ENCODE measurements around the gene EIF5B. TPM values are rescaled to one million over a fixed set of nuclear protein-coding genes. Genes with fewer than 3 reads are reported as not detected.

EIF5B gene
- total RNA-seq, 2 experiments from 2014 or later, result 71.6 to 75.3 TPM

DNA sequence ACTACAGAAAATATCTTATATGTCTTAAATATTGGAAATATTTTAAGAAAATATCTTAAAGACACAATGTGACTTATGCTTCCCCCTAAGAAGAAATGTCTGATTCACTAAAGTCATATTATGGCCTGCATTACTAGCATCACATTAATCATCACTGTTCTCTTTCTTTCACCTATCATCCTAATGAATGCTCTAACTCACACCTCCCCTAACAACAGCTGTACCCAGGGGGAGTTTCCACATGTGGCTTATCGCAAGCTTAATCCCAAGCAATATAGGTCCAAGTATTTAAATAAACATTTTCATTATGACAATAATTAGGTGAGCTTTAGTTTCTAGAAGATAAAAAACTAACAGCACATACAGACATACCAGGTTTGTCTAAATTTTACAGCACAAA is 113.0 kb downstream of the EIF5B start:
- peaks cover 17% of the 10 kb centered on the region for H3K4me1 Mint-ChIP-seq (ENCODE audit: low read depth)
- ATAC-seq, result no peak
- H3K9me3 Mint-ChIP-seq, result no peaks in the 10 kb centered on the region
- no peak overlapping the region for H3K27ac Mint-ChIP-seq
- no peaks in the 10 kb centered on the region for H3K27me3 Mint-ChIP-seq
- H3K4me3 Mint-ChIP-seq, result no peak overlapping the region
- TF ChIP-seq, protein P1, sequence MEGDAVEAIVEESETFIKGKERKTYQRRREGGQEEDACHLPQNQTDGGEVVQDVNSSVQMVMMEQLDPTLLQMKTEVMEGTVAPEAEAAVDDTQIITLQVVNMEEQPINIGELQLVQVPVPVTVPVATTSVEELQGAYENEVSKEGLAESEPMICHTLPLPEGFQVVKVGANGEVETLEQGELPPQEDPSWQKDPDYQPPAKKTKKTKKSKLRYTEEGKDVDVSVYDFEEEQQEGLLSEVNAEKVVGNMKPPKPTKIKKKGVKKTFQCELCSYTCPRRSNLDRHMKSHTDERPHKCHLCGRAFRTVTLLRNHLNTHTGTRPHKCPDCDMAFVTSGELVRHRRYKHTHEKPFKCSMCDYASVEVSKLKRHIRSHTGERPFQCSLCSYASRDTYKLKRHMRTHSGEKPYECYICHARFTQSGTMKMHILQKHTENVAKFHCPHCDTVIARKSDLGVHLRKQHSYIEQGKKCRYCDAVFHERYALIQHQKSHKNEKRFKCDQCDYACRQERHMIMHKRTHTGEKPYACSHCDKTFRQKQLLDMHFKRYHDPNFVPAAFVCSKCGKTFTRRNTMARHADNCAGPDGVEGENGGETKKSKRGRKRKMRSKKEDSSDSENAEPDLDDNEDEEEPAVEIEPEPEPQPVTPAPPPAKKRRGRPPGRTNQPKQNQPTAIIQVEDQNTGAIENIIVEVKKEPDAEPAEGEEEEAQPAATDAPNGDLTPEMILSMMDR (IDR thresholded peaks at IDR 0.05), result no peak
- DNase-seq, result no peak
- ChIA-PET POLR2A (no interaction called here), CTCF (no interaction called here)
- intact Hi-C loops (cut with micrococcal nuclease), result no loop called here
- H3K36me3 Mint-ChIP-seq (ENCODE audit: low read depth), result peaks cover 23% of the 10 kb centered on the region

Other genes starting within 250 kb of the EIF5B start
- 1 to 10 TPM; 1.4 to 1.5 TPM for gene C2orf15, start 195.7 kb upstream of the EIF5B start, total RNA-seq
- 1 to 10 TPM; 8.6 to 9.2 TPM for gene TSGA10, start 182.4 kb upstream of the EIF5B start, total RNA-seq
- 1 to 10 TPM; 3.3 to 6.0 TPM for gene LIPT1, start 182.4 kb upstream of the EIF5B start, total RNA-seq
- 10 to 100 TPM; 49.8 to 55.9 TPM for gene MITD1, start 156.3 kb upstream of the EIF5B start, total RNA-seq
- gene MRPL30, start 156.2 kb upstream of the EIF5B start, total RNA-seq, result 10 to 100 TPM; 30.0 to 34.2 TPM
- not detected for gene LYG2, start 81.7 kb upstream of the EIF5B start, total RNA-seq
- under 1 TPM; 0.54 to 0.81 TPM for gene LYG1, start 36.2 kb upstream of the EIF5B start, total RNA-seq
- gene TXNDC9, start 1.1 kb upstream of the EIF5B start, total RNA-seq, result 10 to 100 TPM; 23.0 to 27.0 TPM
- 10 to 100 TPM; 29.2 to 31.1 TPM for gene REV1, start 152.6 kb downstream of the EIF5B start, total RNA-seq

All from activated CD8-positive, alpha-beta T cell treated with anti-CD3 and anti-CD28 coated beads for 36 hours (primary cell).